ENCODE results near the gene SLC35F3.

SLC35F3 gene

GRCh38 chr1:233975486-233975885 is 71.0 kb downstream of the SLC35F3 start:
- DNase-seq: no peak

- no peak for DNase-seq
Measured at GRCh38 chr1:233981042-233981675, 76.7 kb downstream of the SLC35F3 start.

- DNase-seq: no peak
Measured at GRCh38 chr1:233982827-233983518, 78.5 kb downstream of the SLC35F3 start.

- DNase-seq: no peak
Measured at GRCh38 chr1:233983811-233984210, 79.3 kb downstream of the SLC35F3 start.

GRCh38 chr1:233988963-233989696 is 84.7 kb downstream of the SLC35F3 start:
- no peak for DNase-seq

GRCh38 chr1:233990486-233990885 is 86.0 kb downstream of the SLC35F3 start:
- no peak for DNase-seq

- DNase-seq: peak in 1 of 2 experiments; percentile 26
Measured at GRCh38 chr1:233993651-233994050, 89.2 kb downstream of the SLC35F3 start.

- DNase-seq: no peak
Measured at GRCh38 chr1:233994112-233994511, 89.6 kb downstream of the SLC35F3 start.

GRCh38 chr1:233998456-233998855 is 94.0 kb downstream of the SLC35F3 start:
- DNase-seq: no peak

- no peak for DNase-seq
Measured at GRCh38 chr1:233998891-233999290, 94.4 kb downstream of the SLC35F3 start.

- no peak for DNase-seq
Measured at GRCh38 chr1:234000557-234001041, 96.1 kb downstream of the SLC35F3 start.

GRCh38 chr1:234001817-234002216 is 97.3 kb downstream of the SLC35F3 start:
- DNase-seq: no peak

- DNase-seq: no peak
Measured at GRCh38 chr1:234004591-234004990, 100.1 kb downstream of the SLC35F3 start.

GRCh38 chr1:234007684-234008083 is 103.2 kb downstream of the SLC35F3 start:
- no peak for DNase-seq

GRCh38 chr1:234008591-234008990 is 104.1 kb downstream of the SLC35F3 start:
- DNase-seq: no peak

- DNase-seq: no peak
Measured at GRCh38 chr1:234009668-234010067, 105.2 kb downstream of the SLC35F3 start.

- no peak for DNase-seq
Measured at GRCh38 chr1:234014208-234014607, 109.7 kb downstream of the SLC35F3 start.

GRCh38 chr1:234018816-234019215 is 114.3 kb downstream of the SLC35F3 start:
- DNase-seq: no peak

GRCh38 chr1:234019387-234019786 is 114.9 kb downstream of the SLC35F3 start:
- DNase-seq: no peak

GRCh38 chr1:234022302-234022701 is 117.8 kb downstream of the SLC35F3 start:
- DNase-seq: no peak

GRCh38 chr1:234039603-234040002 is 135.1 kb downstream of the SLC35F3 start:
- no peak for DNase-seq

- DNase-seq: no peak
Measured at GRCh38 chr1:234040446-234041317, 136.2 kb downstream of the SLC35F3 start.

GRCh38 chr1:234044079-234044478 is 139.6 kb downstream of the SLC35F3 start:
- no peak for DNase-seq

Data from activated T-cell treated with anti-CD3 and anti-CD28 coated beads, Interleukin-2, amount 50 U/mL, for 48 hours (primary cell).